OCI-LY7 (cell line): Measurements from ENCODE around the gene VWA7. TPM values are rescaled to one million over a fixed set of nuclear protein-coding genes. Genes with fewer than 3 reads are reported as not detected.
"Not testable (repeated sequence)": the region's sequence is repeated elsewhere in the genome, so short reads cannot be mapped to it uniquely, and the experiment has no call there.

ENCODE experiments used
- BruUV-seq: library from RNA; stranded (reverse); fragments of 400-500 nt; replicated peaks from 2 replicates; lab custom pipeline; 2021; lab: Mats Ljungman, UMichigan
- CTCF ChIA-PET: fragments of 300-600 bp; sonication (Branson Sonifier 250); formaldehyde crosslinking; loops from one replicate; lab custom pipeline; 2022; ENCODE audit warnings: antibody characterized with exemption; ENCODE audit not compliant: unreplicated experiment; lab: Charles Lee
- POLR2A ChIA-PET: fragments of 300-600 bp; sonication (Branson Sonifier 250); formaldehyde crosslinking; loops from one replicate; lab custom pipeline; 2022; ENCODE audit warnings: antibody characterized with exemption; lab: Charles Lee
- DNase-seq: peaks from one replicate; pipeline ENCODE4 v3.0.0-alpha.2; 2015; ENCODE audit warnings: low spot score
- H2AFZ ChIP-seq: fragments of 200-600 bp; sonication (generic), shearing (Covaris generic); 2 replicates; pipeline ENCODE4 v1.6.1; 2014; ENCODE audit warnings: mild to moderate bottlenecking, antibody characterized with exemption, low read length, moderate library complexity
- H3K27ac ChIP-seq: fragments of 200-600 bp; sonication (generic); 2 replicates; pipeline ENCODE4 v1.5.1; 2014; ENCODE audit warnings: mixed run types, low read depth, mild to moderate bottlenecking, moderate library complexity, low read length, inconsistent platforms; ENCODE audit not compliant: poor library complexity, severe bottlenecking
- H3K36me3 ChIP-seq: fragments of 200-600 bp; sonication (generic); 2 replicates; pipeline ENCODE4 v1.6.1; 2014; ENCODE audit warnings: mild to moderate bottlenecking, antibody characterized with exemption, low read length, moderate library complexity, mixed read lengths; ENCODE audit not compliant: insufficient read depth
- H3K4me1 ChIP-seq: fragments of 200-600 bp; sonication (generic); 2 replicates; pipeline ENCODE4 v1.5.1; 2014; ENCODE audit warnings: mild to moderate bottlenecking, low read length; ENCODE audit not compliant: insufficient read depth, poor library complexity, severe bottlenecking
- H3K4me2 ChIP-seq: fragments of 200-600 bp; sonication (generic); 2 replicates; pipeline ENCODE4 v1.6.1; 2014; ENCODE audit warnings: mild to moderate bottlenecking, low read length
- H3K4me3 ChIP-seq: fragments of 200-600 bp; sonication (generic); 2 replicates; pipeline ENCODE4 v1.5.1; 2014; ENCODE audit warnings: mild to moderate bottlenecking, low read depth, low read length; ENCODE audit not compliant: poor library complexity, severe bottlenecking
- H3K79me2 ChIP-seq: fragments of 200-600 bp; sonication (generic); 2 replicates; pipeline ENCODE4 v1.6.1; 2016; ENCODE audit warnings: low read depth, mild to moderate bottlenecking, low read length, moderate library complexity, mixed read lengths; ENCODE audit not compliant: insufficient read depth
- H3K9me2 ChIP-seq: fragments of 200-600 bp; sonication (generic); 2 replicates; pipeline ENCODE4 v1.6.1; 2016; ENCODE audit warnings: mild to moderate bottlenecking, low read length, mixed read lengths; ENCODE audit not compliant: insufficient read depth
- H3K9me3 ChIP-seq: fragments of 200-600 bp; sonication (generic); 2 replicates; pipeline ENCODE4 v1.6.1; 2014; ENCODE audit warnings: mild to moderate bottlenecking, mixed run types, low read length, mixed read lengths
- H4K20me1 ChIP-seq: fragments of 200-600 bp; sonication (generic); 2 replicates; pipeline ENCODE4 v1.6.1; 2014; ENCODE audit warnings: mild to moderate bottlenecking, antibody characterized with exemption, low read length, moderate library complexity, mixed read lengths; ENCODE audit not compliant: insufficient read depth
- intact Hi-C: fragments of 100-400 bp; cut with micrococcal nuclease; formaldehyde crosslinking; loops from one replicate; pipeline ENCODE4 v1.10.0; 2022; ENCODE audit not compliant: unreplicated experiment
- total RNA-seq, 2 experiments: library from RNA; depleted of rRNA in 1 of 2; stranded (reverse); fragments of >200 nt in 1 of 2; shearing (Covaris generic) in 1 of 2; gene quantifications; 2 replicates each; pipeline ENCODE4 v1.2.3, GENCODE V29; 2014 to 2022
- TF ChIP-seq, protein P1 (sequence below): fragments of 200-600 bp; sonication (generic); conservative IDR thresholded peaks from 2 replicates; pipeline ENCODE4 v1.5.1; 2014; ENCODE audit warnings: mild to moderate bottlenecking, antibody characterized with exemption, low read length, moderate library complexity, mixed read lengths

The VWA7 gene
- total RNA-seq, 2 experiments from 2014 or later: 2.2 to 6.5 TPM

GRCh38 chr6:31813465-31813849 lies 36.3 kb upstream of the VWA7 start:
- no peaks in the 10 kb centered on the region for H3K9me2 ChIP-seq
- H3K36me3 ChIP-seq: no peaks in the 10 kb centered on the region
- ChIA-PET POLR2A (interaction anchor here (0.6 kb wide), 1 partner anchor 15 kb away, joined by 3 read pairs; no protein-coding TSS in a partner anchor), CTCF (no interaction called here)
- H3K4me2 ChIP-seq: no peak overlapping the region
- H3K79me2 ChIP-seq: no peaks in the 10 kb centered on the region
- TF ChIP-seq, protein P1, sequence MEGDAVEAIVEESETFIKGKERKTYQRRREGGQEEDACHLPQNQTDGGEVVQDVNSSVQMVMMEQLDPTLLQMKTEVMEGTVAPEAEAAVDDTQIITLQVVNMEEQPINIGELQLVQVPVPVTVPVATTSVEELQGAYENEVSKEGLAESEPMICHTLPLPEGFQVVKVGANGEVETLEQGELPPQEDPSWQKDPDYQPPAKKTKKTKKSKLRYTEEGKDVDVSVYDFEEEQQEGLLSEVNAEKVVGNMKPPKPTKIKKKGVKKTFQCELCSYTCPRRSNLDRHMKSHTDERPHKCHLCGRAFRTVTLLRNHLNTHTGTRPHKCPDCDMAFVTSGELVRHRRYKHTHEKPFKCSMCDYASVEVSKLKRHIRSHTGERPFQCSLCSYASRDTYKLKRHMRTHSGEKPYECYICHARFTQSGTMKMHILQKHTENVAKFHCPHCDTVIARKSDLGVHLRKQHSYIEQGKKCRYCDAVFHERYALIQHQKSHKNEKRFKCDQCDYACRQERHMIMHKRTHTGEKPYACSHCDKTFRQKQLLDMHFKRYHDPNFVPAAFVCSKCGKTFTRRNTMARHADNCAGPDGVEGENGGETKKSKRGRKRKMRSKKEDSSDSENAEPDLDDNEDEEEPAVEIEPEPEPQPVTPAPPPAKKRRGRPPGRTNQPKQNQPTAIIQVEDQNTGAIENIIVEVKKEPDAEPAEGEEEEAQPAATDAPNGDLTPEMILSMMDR: no peak
- intact Hi-C loops: loop anchor here (10.0 kb wide), 1 partner anchor 1581 kb away; the partner anchor contains the start of gene KIFC1
- no peak overlapping the region for H2AFZ ChIP-seq
- H3K4me3 ChIP-seq: no peak overlapping the region
- no peaks in the 10 kb centered on the region for H3K9me3 ChIP-seq
- no peak for DNase-seq
- H4K20me1 ChIP-seq: no peaks in the 10 kb centered on the region
- BruUV-seq: no TSS peak
- peaks cover 12% of the 10 kb centered on the region for H3K4me1 ChIP-seq
- H3K27ac ChIP-seq: no peak overlapping the region

- intact Hi-C loops: loop anchor here (10.0 kb wide), 1 partner anchor 1583 kb away; the partner anchor contains the start of gene KIFC1
- Histone ChIP-seq H3K9me2 (no peaks in the 10 kb centered on the region), H3K36me3 (no peaks in the 10 kb centered on the region), H3K4me2 (no peak overlapping the region), H3K4me1 (peaks cover 6% of the 10 kb centered on the region), H4K20me1 (no peaks in the 10 kb centered on the region), H3K27ac (no peak overlapping the region), H2AFZ (no peak overlapping the region), H3K79me2 (no peaks in the 10 kb centered on the region; the same call in 1 of the 2 replicates), H3K9me3 (no peaks in the 10 kb centered on the region), H3K4me3 (no peak overlapping the region)
- TF ChIP-seq, protein P1: no peak
- BruUV-seq: no TSS peak
- ChIA-PET POLR2A (interaction anchor here (1.1 to 1.2 kb wide), 2 partner anchors 15 to 148 kb away, joined by 3 read pairs; no protein-coding TSS in a partner anchor), CTCF (no interaction called here)
- DNase-seq: no peak
These were observed 34.5 kb upstream of the VWA7 start for GRCh38 chr6:31811645-31812044.

- peaks cover 10% of the 10 kb centered on the region; the same call in 1 of the 2 replicates for H3K36me3 ChIP-seq
- intact Hi-C loops, H2AFZ ChIP-seq, H3K9me3 ChIP-seq, H3K9me2 ChIP-seq, H3K4me2 ChIP-seq, BruUV-seq, H4K20me1 ChIP-seq, CTCF ChIA-PET, H3K4me3 ChIP-seq, H3K27ac ChIP-seq, DNase-seq: not testable (repeated sequence)
- POLR2A ChIA-PET: interaction anchor here (0.6 to 2.1 kb wide), 3 partner anchors 24 to 99 kb away, joined by 3 to 8 read pairs (median 3); partner anchors contain the start of gene NEU1
- H3K4me1 ChIP-seq: peaks cover 13% of the 10 kb centered on the region
- peaks cover 19% of the 10 kb centered on the region for H3K79me2 ChIP-seq
These were observed 31.5 kb upstream of the VWA7 start for GRCh38 chr6:31808599-31808998.
